Breast epithelium (tissue), 3 donors: Measurements from ENCODE around the gene RHD.
"Not testable (repeated sequence)": the region's sequence is repeated elsewhere in the genome, so short reads cannot be mapped to it uniquely, and the experiment has no call there.

Experiments used
- POLR2A ChIP-seq: fragments of 450-650 bp; IDR thresholded peaks from one replicate; pipeline ENCODE4 v1.6.1; 2016; ENCODE audit warnings: antibody characterized with exemption, mild to moderate bottlenecking, moderate library complexity
- POLR2AphosphoS5 ChIP-seq, 3 donors: sonication (generic); formaldehyde crosslinking; IDR thresholded peaks; one replicate each; pipeline ENCODE4 v1.6.1; 2017; ENCODE audit warnings: antibody characterized with exemption in 3 of 3
- TF ChIP-seq, protein P1 (sequence below), 3 donors: fragments of 450-650 bp; IDR thresholded peaks; one replicate each; pipeline ENCODE4 v1.5.1; 2016 to 2017; ENCODE audit warnings: antibody characterized with exemption in 3 of 3, mild to moderate bottlenecking in 3 of 3, moderate library complexity in 3 of 3

DNA sequence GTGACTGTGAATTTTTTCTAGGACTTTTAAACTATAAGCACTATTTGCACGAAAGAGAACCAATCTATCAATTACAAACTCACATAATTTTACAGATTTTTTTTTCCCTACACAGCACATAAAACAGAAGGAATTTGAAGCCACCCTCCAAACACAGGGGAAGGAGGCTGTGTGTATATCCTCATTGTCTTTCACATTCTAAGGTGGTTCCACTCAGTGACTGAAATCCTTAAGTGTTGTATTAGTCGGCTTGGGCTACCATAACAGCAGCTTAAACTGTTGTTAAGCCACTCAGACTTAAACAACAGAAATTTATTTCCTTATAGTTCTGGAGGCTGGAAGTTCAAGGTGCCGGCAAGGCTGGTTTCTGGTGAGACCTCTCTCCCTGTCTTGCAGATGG lies 12.0 kb upstream of the RHD start:
- TF ChIP-seq, protein P1, sequence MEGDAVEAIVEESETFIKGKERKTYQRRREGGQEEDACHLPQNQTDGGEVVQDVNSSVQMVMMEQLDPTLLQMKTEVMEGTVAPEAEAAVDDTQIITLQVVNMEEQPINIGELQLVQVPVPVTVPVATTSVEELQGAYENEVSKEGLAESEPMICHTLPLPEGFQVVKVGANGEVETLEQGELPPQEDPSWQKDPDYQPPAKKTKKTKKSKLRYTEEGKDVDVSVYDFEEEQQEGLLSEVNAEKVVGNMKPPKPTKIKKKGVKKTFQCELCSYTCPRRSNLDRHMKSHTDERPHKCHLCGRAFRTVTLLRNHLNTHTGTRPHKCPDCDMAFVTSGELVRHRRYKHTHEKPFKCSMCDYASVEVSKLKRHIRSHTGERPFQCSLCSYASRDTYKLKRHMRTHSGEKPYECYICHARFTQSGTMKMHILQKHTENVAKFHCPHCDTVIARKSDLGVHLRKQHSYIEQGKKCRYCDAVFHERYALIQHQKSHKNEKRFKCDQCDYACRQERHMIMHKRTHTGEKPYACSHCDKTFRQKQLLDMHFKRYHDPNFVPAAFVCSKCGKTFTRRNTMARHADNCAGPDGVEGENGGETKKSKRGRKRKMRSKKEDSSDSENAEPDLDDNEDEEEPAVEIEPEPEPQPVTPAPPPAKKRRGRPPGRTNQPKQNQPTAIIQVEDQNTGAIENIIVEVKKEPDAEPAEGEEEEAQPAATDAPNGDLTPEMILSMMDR (IDR thresholded peaks at IDR 0.05), result not testable (repeated sequence)
- TF ChIP-seq POLR2A; POLR2AphosphoS5 (IDR thresholded peaks at IDR 0.05): not testable (repeated sequence)
